GM18867 (cell line): ENCODE data around the gene GFAP.

ENCODE experiments used
- ATAC-seq: cut with Tn5 transposase; IDR thresholded peaks from one replicate; pipeline ENCODE4 v1.9.1; 2021; ENCODE audit warnings: mild to moderate bottlenecking, moderate library complexity; ENCODE audit not compliant: unreplicated experiment

GFAP gene

GRCh38 chr17:44903012-44903685 is 12.2 kb downstream of the GFAP start:
- ATAC-seq: no peak

- ATAC-seq: no peak
These were observed 13.1 kb downstream of the GFAP start for GRCh38 chr17:44902135-44902760.

- no peak for ATAC-seq
These were observed 13.8 kb downstream of the GFAP start for GRCh38 chr17:44901411-44901921.

GRCh38 chr17:44900894-44901293 is 14.4 kb downstream of the GFAP start:
- ATAC-seq: no peak

- ATAC-seq: no peak
These were observed 16.1 kb downstream of the GFAP start, which contains the start of gene EFTUD2 for GRCh38 chr17:44899074-44899782. EFTUD2 (minus strand) TSS chr17:44899445; CDS start chr17:44894521, 4,924 bp downstream.

GRCh38 chr17:44898768-44899073 is 16.6 kb downstream of the GFAP start:
- no peak for ATAC-seq

GRCh38 chr17:44894642-44895041 is 20.7 kb downstream of the GFAP start:
- ATAC-seq: no peak

- no peak for ATAC-seq
These were observed 23.1 kb downstream of the GFAP start for GRCh38 chr17:44892250-44892649.

- no peak for ATAC-seq
These were observed 26.3 kb downstream of the GFAP start for GRCh38 chr17:44889003-44889402.

- no peak for ATAC-seq
These were observed 27.0 kb downstream of the GFAP start for GRCh38 chr17:44887971-44888954.

- ATAC-seq: no peak
These were observed 28.3 kb downstream of the GFAP start for GRCh38 chr17:44887016-44887415.

- no peak for ATAC-seq
These were observed 30.4 kb downstream of the GFAP start for GRCh38 chr17:44884941-44885340.

- no peak for ATAC-seq
These were observed 34.2 kb downstream of the GFAP start for GRCh38 chr17:44881145-44881544.

- no peak for ATAC-seq
These were observed 35.2 kb downstream of the GFAP start for GRCh38 chr17:44880062-44880461.

GRCh38 chr17:44879376-44879775 is 35.9 kb downstream of the GFAP start:
- no peak for ATAC-seq

GRCh38 chr17:44878627-44879221 is 36.6 kb downstream of the GFAP start:
- no peak for ATAC-seq

GRCh38 chr17:44877121-44877520 is 38.2 kb downstream of the GFAP start:
- ATAC-seq: no peak

- ATAC-seq: no peak
These were observed 39.5 kb downstream of the GFAP start for GRCh38 chr17:44875761-44876160.

GRCh38 chr17:44872131-44872768 is 43.0 kb downstream of the GFAP start:
- ATAC-seq: no peak

GRCh38 chr17:44871556-44871955 is 43.7 kb downstream of the GFAP start:
- no peak for ATAC-seq
